Ovary (tissue), 9 donors: Measurements from ENCODE around the gene SPRR1A. TPM values are rescaled to one million over a fixed set of nuclear protein-coding genes. Genes with fewer than 3 reads are reported as not detected.

Source experiments
- DNase-seq, 5 donors: peaks; one replicate each; pipeline ENCODE4 v3.0.0-alpha.2; 2019 to 2020
- H3K27ac ChIP-seq, 2 donors: fragments of 200-600 bp; one replicate each; pipeline versions ENCODE4 v1.5.1 to v1.8.0; 2019 to 2022
- H3K27me3 ChIP-seq: fragments of 200-600 bp; one replicate; pipeline ENCODE4 v1.8.0; 2022
- H3K36me3 ChIP-seq: fragments of 200-600 bp; sonication (generic); one replicate; pipeline ENCODE4 v1.5.1; 2019
- H3K4me1 ChIP-seq: one replicate; pipeline ENCODE4 v1.8.1; 2013; ENCODE audit warnings: mild to moderate bottlenecking, moderate library complexity; ENCODE audit not compliant: insufficient read depth
- H3K4me3 ChIP-seq: fragments of 200-600 bp; sonication (generic); one replicate; pipeline ENCODE4 v1.5.1; 2017
- H3K9me3 ChIP-seq, 2 donors: fragments of 200-600 bp in 1 of 2; sonication (generic) in 1 of 2; one replicate each; pipeline versions ENCODE4 v1.5.1 to v1.8.1; 2013 to 2019; ENCODE audit warnings: mild to moderate bottlenecking in 1 of 2, moderate library complexity in 1 of 2
- EP300 ChIP-seq: sonication (generic); formaldehyde crosslinking; IDR thresholded peaks from one replicate; pipeline ENCODE4 v1.6.1; 2017; ENCODE audit warnings: antibody characterized with exemption
- POLR2A ChIP-seq: fragments of 450-650 bp; IDR thresholded peaks from one replicate; pipeline ENCODE4 v1.6.1; 2017; ENCODE audit warnings: antibody characterized with exemption, mild to moderate bottlenecking, moderate library complexity
- WGBS, 3 donors: extraction: QIAGEN DNeasy Blood & Tissue Kit in 1 of 3; methylation state at CpG; one replicate each; pipeline versions ENCODE4 v1.1.5 to v1.1.7; 2013 to 2017; 5-methylcytosine and 5-hydroxymethylcytosine counted together
- intact Hi-C, 4 donors: fragments of 100-400 bp; cut with DNase I; formaldehyde crosslinking; loops; one replicate each; pipeline versions ENCODE4 v1.11.0 to v1.15.1; 2022 to 2023
- polyA plus RNA-seq, 2 donors: library from polyadenylated mRNA; stranded (reverse); fragments of 200-250 nt in 1 of 2; fragments of 350-450 nt in 1 of 2; fragmentation: Illumina TruSeq in 1 of 2; extraction: RNeasy Lipid Tissue Mini Kit (QIAGEN cat#74804) in 1 of 2; gene quantifications; one replicate each; pipeline ENCODE4 v1.2.3, GENCODE V29; 2013 to 2014
- total RNA-seq, 7 donors: library from RNA; depleted of rRNA in 2 of 7; stranded (reverse); fragments of >200 nt in 2 of 7; fragmentation: NEBNext Ultra II Directional in 3 of 7; extraction: Animal tissue kit (Norgen Biotek cat#: 25700) in 3 of 7; gene quantifications; one replicate each; pipeline versions ENCODE4 v1.1.0 to v1.2.4, GENCODE V29; 2016 to 2023
- TF ChIP-seq, protein P1 (sequence below), 3 donors: fragments of 450-650 bp in 2 of 3; fragments of 200-600 bp in 1 of 3; IDR thresholded peaks; one replicate each; pipeline versions ENCODE4 v1.5.1 to v1.8.0; 2016 to 2022; ENCODE audit warnings: antibody characterized with exemption in 3 of 3, mild to moderate bottlenecking in 1 of 3
- donor health status: DM: no; HTN: no; CAD: no; lungs with moderate emphysema.
- donor health status: DM: no; HTN: no; CAD: no.
- donor health status: Bipolar disorder and iron deficiency.
- donor health status: DM: yes; HTN: yes; CAD: no.
- donor health status: DM: no; HTN: no; CAD: no.
- donor health status: DM: yes; HTN: yes; CAD: no.

SPRR1A gene
- total and polyA plus RNA-seq, 9 donors: not detected

DNA sequence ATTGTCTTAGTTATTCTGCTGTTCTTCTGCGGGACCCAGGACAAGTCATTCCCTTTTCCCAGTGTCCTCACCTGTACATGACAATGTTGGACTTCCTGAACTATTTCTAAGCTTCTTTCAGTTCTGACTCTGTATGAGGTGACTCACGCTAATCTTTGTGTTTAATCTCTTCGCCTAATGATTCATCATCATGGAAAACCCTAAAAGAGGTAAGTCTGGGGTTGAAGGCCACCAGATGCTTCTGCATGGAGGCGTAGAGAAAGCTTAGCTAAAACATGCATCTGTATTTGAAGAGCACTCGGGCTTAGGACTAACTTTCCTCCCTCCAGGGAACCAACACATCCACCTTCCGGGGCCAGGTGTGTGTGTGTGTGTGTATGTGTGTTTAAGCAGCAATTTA lies 29.4 kb upstream of the SPRR1A start:
- H3K4me3 ChIP-seq: no peak overlapping the region
- intact Hi-C loops: no loop called here
- DNase-seq: no peak
- WGBS, 3 donors: 90 to 92% (median 91%) methylated on average over 6 of the region's 6 CpGs
- no peaks in the 10 kb centered on the region for H3K9me3 ChIP-seq
- no peaks in the 10 kb centered on the region for H3K27me3 ChIP-seq
- no peaks in the 10 kb centered on the region for H3K4me1 ChIP-seq
- no peak overlapping the region for H3K27ac ChIP-seq
- TF ChIP-seq POLR2A: no peak
- TF ChIP-seq, protein P1, sequence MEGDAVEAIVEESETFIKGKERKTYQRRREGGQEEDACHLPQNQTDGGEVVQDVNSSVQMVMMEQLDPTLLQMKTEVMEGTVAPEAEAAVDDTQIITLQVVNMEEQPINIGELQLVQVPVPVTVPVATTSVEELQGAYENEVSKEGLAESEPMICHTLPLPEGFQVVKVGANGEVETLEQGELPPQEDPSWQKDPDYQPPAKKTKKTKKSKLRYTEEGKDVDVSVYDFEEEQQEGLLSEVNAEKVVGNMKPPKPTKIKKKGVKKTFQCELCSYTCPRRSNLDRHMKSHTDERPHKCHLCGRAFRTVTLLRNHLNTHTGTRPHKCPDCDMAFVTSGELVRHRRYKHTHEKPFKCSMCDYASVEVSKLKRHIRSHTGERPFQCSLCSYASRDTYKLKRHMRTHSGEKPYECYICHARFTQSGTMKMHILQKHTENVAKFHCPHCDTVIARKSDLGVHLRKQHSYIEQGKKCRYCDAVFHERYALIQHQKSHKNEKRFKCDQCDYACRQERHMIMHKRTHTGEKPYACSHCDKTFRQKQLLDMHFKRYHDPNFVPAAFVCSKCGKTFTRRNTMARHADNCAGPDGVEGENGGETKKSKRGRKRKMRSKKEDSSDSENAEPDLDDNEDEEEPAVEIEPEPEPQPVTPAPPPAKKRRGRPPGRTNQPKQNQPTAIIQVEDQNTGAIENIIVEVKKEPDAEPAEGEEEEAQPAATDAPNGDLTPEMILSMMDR (IDR thresholded peaks at IDR 0.05): no peak
- TF ChIP-seq EP300: no peak
- H3K36me3 ChIP-seq: no peaks in the 10 kb centered on the region

DNA sequence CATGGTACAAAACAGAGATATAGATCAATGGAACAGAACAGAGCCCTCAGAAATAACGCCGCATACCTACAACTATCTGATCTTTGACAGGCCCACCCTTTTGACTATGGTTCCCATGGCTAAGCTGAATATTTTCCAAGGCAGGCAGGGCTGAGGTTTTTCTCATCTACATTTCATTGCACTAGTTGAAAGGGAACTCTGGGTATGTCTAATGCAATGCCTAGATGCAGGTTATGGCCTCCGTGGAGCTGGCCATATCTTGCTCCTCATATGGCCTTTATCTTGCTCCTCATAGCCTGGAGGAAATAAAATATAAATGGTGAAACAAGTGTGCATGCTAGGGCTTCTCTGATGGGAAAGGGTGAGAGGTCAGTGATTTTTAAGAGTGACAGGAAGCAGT lies 26.3 kb upstream of the SPRR1A start:
- H3K9me3 ChIP-seq: no peaks in the 10 kb centered on the region
- H3K4me1 ChIP-seq: no peaks in the 10 kb centered on the region
- no peaks in the 10 kb centered on the region for H3K36me3 ChIP-seq
- no peak for TF ChIP-seq POLR2A
- TF ChIP-seq EP300: no peak
- TF ChIP-seq, protein P1 (IDR thresholded peaks at IDR 0.05): no peak
- intact Hi-C loops: no loop called here
- no peaks in the 10 kb centered on the region for H3K27me3 ChIP-seq
- DNase-seq: no peak
- H3K27ac ChIP-seq: no peak overlapping the region
- no peak overlapping the region for H3K4me3 ChIP-seq
- WGBS, 3 donors: 89 to 93% (median 90%) methylated on average over 3 of the region's 3 CpGs

DNA sequence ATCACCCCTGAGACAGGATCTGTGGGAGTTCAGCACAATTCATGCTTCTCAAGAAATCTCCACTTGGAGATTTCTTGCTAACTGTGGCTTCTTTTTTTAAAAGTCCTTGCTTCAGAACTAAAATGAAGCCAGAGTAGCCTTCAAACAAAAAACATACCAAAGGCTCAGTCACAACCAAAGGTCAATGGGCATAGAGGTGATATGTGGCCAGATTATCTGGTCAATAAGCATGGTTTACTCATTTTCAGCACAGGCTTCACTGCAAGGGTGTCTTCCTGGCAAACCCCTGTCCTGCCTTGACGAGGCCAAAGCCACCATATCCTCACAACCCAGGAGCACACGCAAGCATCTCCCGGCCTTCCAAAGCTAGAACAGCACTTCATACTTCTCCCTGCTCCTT lies 24.6 kb upstream of the SPRR1A start:
- intact Hi-C loops: no loop called here
- Histone ChIP-seq H3K36me3 (no peaks in the 10 kb centered on the region), H3K27me3 (no peaks in the 10 kb centered on the region), H3K4me3 (no peak overlapping the region), H3K27ac (no peak overlapping the region), H3K9me3 (no peaks in the 10 kb centered on the region), H3K4me1 (no peaks in the 10 kb centered on the region)
- 77 to 93% (median 89%) methylated on average over 3 of the region's 3 CpGs for WGBS, 3 donors
- DNase-seq: no peak
- TF ChIP-seq, protein P1 (IDR thresholded peaks at IDR 0.05): no peak
- TF ChIP-seq POLR2A: no peak
- no peak for TF ChIP-seq EP300

DNA sequence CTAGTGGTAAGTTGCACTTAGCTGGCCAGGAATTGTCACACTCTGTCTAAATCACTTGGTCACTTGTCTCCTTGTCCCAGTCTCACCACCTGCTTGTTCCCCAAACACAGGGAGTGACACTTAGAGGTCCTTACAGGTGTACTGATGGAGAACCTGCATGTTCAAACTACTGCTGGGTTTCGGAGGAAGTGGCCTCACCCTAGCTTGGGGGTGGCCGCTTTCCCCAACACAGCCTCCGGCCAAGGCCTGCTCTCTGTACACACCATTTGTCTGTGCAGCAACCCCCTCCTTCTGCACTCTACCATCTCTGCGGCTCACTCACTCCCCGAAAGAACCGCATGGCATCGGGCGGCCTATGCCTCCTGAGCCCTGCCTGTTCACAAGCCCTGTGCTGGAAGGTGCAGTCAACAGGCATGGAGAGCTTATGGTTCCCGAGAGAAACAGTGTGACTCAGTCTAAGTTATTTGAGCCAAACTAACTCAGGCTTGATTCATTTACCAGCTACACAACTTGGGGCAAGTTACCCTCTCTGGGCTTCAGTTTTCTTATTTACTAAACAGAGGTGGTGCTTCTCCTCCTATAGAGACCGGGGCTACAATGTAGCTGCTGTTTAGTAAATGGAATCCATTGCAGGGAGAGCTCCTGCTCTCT lies 24.0 kb upstream of the SPRR1A start:
- WGBS, 3 donors: 89 to 95% (median 95%) methylated on average over 10 of the region's 10 CpGs
- Histone ChIP-seq H3K4me3 (no peak overlapping the region), H3K27ac (no peak overlapping the region), H3K4me1 (no peaks in the 10 kb centered on the region), H3K36me3 (no peaks in the 10 kb centered on the region), H3K9me3 (no peaks in the 10 kb centered on the region), H3K27me3 (no peaks in the 10 kb centered on the region)
- TF ChIP-seq POLR2A (no peak), EP300 (no peak)
- TF ChIP-seq, protein P1 (IDR thresholded peaks at IDR 0.05): no peak
- intact Hi-C loops: no loop called here
- no peak for DNase-seq
